ENCODE results near the gene SF3B1. TPM values are rescaled to one million over a fixed set of nuclear protein-coding genes. Genes with fewer than 3 reads are reported as not detected.
A peak's percentile ranks its signal among the peaks of the same experiment; 100 is the strongest.
"Not testable (repeated sequence)": the region's sequence is repeated elsewhere in the genome, so short reads cannot be mapped to it uniquely, and the experiment has no call there.

Gene SF3B1
- total RNA-seq, 1 donor from 2014 or later: 370 TPM

DNA sequence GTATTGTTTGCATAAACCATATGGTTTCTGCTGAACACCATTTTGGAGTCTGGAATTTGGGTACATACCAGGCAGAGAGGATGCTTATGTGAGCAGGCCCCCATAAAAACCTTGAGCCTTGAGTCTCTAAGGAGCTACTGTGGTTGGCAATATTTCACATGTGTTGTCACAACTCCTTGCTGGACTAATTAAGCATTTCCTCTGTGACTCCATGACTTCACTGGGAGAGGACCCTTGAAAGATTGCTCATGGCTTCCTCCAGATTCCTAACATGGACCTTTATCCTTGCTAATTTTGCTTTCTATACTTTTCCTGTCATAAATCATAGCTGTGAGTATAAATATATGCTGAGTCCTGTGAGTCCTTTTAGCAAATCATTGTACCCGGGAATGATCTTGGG lies 10.9 kb upstream of the SF3B1 start:
- Mint-ChIP-seq H3K27me3 (no peaks in the 10 kb centered on the region), H3K4me1 (ENCODE audit: low read depth) (no peaks in the 10 kb centered on the region), H3K36me3 (ENCODE audit: insufficient read depth) (no peaks in the 10 kb centered on the region), H3K27ac (no peak overlapping the region), H3K4me3 (ENCODE audit: low read depth) (no peak overlapping the region), H3K9me3 (ENCODE audit: low read depth) (no peaks in the 10 kb centered on the region)
- TF ChIP-seq, protein P1, sequence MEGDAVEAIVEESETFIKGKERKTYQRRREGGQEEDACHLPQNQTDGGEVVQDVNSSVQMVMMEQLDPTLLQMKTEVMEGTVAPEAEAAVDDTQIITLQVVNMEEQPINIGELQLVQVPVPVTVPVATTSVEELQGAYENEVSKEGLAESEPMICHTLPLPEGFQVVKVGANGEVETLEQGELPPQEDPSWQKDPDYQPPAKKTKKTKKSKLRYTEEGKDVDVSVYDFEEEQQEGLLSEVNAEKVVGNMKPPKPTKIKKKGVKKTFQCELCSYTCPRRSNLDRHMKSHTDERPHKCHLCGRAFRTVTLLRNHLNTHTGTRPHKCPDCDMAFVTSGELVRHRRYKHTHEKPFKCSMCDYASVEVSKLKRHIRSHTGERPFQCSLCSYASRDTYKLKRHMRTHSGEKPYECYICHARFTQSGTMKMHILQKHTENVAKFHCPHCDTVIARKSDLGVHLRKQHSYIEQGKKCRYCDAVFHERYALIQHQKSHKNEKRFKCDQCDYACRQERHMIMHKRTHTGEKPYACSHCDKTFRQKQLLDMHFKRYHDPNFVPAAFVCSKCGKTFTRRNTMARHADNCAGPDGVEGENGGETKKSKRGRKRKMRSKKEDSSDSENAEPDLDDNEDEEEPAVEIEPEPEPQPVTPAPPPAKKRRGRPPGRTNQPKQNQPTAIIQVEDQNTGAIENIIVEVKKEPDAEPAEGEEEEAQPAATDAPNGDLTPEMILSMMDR (IDR thresholded peaks at IDR 0.05; ENCODE audit: unreplicated experiment): no peak
- DNase-seq (ENCODE audit: low spot score, unreplicated experiment): no peak

GRCh38 chr2:197442857-197443256 lies 8.0 kb upstream of the SF3B1 start:
- TF ChIP-seq, protein P1 (IDR thresholded peaks at IDR 0.05; ENCODE audit: unreplicated experiment): no peak
- Mint-ChIP-seq H3K27ac (no peak overlapping the region), H3K36me3 (ENCODE audit: insufficient read depth) (no peaks in the 10 kb centered on the region)

GRCh38 chr2:197437380-197437779 lies 2.6 kb upstream of the SF3B1 start:
- Mint-ChIP-seq H3K27me3 (no peaks in the 10 kb centered on the region), H3K4me3 (ENCODE audit: low read depth) (peak overlapping the region; percentile 27), H3K4me1 (ENCODE audit: low read depth) (peaks cover 20% of the 10 kb centered on the region), H3K36me3 (ENCODE audit: insufficient read depth) (no peaks in the 10 kb centered on the region), H3K9me3 (ENCODE audit: low read depth) (no peaks in the 10 kb centered on the region), H3K27ac (no peak overlapping the region)
- TF ChIP-seq, protein P1 (IDR thresholded peaks at IDR 0.05; ENCODE audit: unreplicated experiment): no peak
- DNase-seq (ENCODE audit: low spot score, unreplicated experiment): no peak

More at GRCh38 chr2:197442857-197443256, 8.0 kb upstream of the SF3B1 start:
- no peak for DNase-seq (ENCODE audit: low spot score, unreplicated experiment)
- Mint-ChIP-seq H3K4me1 (ENCODE audit: low read depth) (no peaks in the 10 kb centered on the region), H3K9me3 (ENCODE audit: low read depth) (no peaks in the 10 kb centered on the region), H3K27me3 (no peaks in the 10 kb centered on the region), H3K4me3 (ENCODE audit: low read depth) (no peak overlapping the region)

DNA sequence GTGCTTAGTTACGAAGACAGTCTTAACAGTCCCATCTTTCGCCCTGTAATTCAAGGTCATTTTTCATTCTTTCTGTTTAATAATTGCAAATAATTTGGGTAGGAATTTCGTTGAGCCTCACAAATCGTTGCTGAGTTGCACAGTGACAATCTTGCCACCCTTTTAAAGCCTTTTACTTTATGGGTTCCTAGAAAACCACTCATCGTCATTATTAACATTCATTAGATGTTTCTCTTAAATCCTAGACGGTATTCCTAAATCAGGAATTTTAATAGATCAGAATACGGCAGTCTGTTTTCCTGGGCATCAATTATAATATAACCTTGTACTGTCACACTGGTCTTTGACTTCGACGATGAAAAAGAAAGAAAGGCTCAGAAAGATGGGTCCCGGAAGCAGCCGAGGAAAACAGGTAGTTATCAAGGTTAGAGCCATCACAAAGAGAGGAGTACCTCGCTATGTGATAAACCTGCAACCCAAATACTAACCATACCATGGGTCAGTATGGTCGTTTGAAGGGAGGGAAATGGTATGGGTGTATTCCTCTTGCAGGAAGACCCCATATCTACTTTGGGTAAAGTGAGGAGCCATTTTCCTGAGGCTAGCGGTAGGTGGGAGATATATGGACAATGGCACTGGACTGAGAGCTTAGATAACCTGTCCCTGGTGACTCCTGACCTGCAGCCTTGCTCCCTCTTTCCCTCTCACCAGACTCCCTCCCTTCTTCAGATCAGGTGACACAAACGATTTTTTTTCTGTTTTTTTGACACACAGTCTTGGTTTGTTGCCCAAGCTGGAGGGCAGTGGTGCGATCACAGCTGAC lies 981 bp upstream of the SF3B1 start:
- peaks cover 2% of the 10 kb centered on the region for H3K36me3 Mint-ChIP-seq (ENCODE audit: insufficient read depth)
- no peak for DNase-seq (ENCODE audit: low spot score, unreplicated experiment)
- no peaks in the 10 kb centered on the region for H3K27me3 Mint-ChIP-seq
- TF ChIP-seq, protein P1 (IDR thresholded peaks at IDR 0.05; ENCODE audit: unreplicated experiment): no peak
- H3K9me3 Mint-ChIP-seq (ENCODE audit: low read depth): no peaks in the 10 kb centered on the region
- peak overlapping the region; percentile 100 for H3K27ac Mint-ChIP-seq
- H3K4me1 Mint-ChIP-seq (ENCODE audit: low read depth): peaks cover 32% of the 10 kb centered on the region
- H3K4me3 Mint-ChIP-seq (ENCODE audit: low read depth): peak overlapping the region; percentile 95

- Mint-ChIP-seq H3K27ac (peak overlapping the region; percentile 100), H3K4me3 (ENCODE audit: low read depth) (peak overlapping the region; percentile 95), H3K4me1 (ENCODE audit: low read depth) (peaks cover 40% of the 10 kb centered on the region), H3K9me3 (ENCODE audit: low read depth) (no peaks in the 10 kb centered on the region), H3K27me3 (no peaks in the 10 kb centered on the region), H3K36me3 (ENCODE audit: insufficient read depth) (peaks cover 7% of the 10 kb centered on the region)
- TF ChIP-seq, protein P1 (IDR thresholded peaks at IDR 0.05; ENCODE audit: unreplicated experiment): no peak
- no peak for DNase-seq (ENCODE audit: low spot score, unreplicated experiment)
Measured at GRCh38 chr2:197433780-197434438, 919 bp downstream of the SF3B1 start.

DNA sequence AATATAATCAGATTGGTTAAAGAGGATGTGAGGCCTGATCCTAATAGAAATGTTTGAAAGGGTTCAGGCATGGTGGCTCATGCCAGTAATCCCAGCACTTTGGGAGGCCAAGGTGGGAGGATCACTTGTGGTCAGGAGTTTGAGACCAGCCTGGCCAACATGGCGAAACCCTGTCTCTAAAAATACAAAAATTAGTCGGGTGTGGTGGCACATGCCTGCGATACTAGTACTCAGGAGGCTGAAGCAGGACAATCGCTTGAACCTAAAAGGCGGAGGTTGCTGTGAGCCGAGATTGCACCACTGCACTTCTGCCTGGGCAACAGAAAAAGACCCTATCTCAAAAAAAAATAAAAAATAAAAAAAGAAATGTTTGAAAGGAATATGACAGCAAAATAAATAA lies 2.3 kb downstream of the SF3B1 start:
- not testable (repeated sequence) for H3K36me3 Mint-ChIP-seq (ENCODE audit: insufficient read depth)

More for the DNA sequence above, 2.3 kb downstream of the SF3B1 start:
- H3K27ac Mint-ChIP-seq: peak overlapping the region; percentile 21
- peaks cover 40% of the 10 kb centered on the region for H3K4me1 Mint-ChIP-seq (ENCODE audit: low read depth)
- not testable (repeated sequence) for H3K9me3 Mint-ChIP-seq (ENCODE audit: low read depth); DNase-seq (ENCODE audit: low spot score, unreplicated experiment); H3K27me3 Mint-ChIP-seq
- H3K4me3 Mint-ChIP-seq (ENCODE audit: low read depth): peak overlapping the region; percentile 95

All from progenitor cell of endocrine pancreas (in vitro differentiated cells).